ENCODE measurements around the gene TECPR1. TPM values are rescaled to one million over a fixed set of nuclear protein-coding genes. Genes with fewer than 3 reads are reported as not detected.

Gene TECPR1
- total RNA-seq, 1 experiment from 2014 or later: 11.5 TPM

DNA sequence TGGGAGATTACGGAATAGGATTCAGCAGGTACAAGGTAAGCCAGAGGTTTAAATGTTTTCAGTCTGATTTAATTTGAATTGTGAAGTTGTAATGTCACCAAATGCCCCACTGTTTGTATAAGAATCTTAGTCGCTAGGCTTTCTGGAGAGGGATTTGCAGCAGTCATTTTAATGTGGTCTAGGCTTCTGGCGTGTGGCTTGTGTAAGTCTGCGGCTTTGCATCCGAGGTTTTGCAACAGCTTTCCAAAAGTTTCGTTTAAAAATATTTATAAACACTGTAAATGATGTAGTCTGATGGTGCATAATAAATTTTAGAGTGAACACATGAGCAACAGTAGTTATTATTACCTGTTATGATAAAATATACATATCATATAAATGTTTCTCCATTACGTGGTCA is 66.9 kb downstream of the TECPR1 start:
- intact Hi-C loops (cut with micrococcal nuclease): no loop called here
- Histone ChIP-seq H3K9me3 (ENCODE audit: low read length) (no peaks in the 10 kb centered on the region), H3K4me3 (ENCODE audit: low read length) (no peak overlapping the region), H3K4me2 (ENCODE audit: low read length) (no peak overlapping the region), H3F3A (ENCODE audit: low read length, unreplicated experiment) (no peaks in the 10 kb centered on the region), H3K27me3 (ENCODE audit: low read length) (no peaks in the 10 kb centered on the region), H2AFZ (ENCODE audit: low read length) (no peak overlapping the region), H4K20me1 (ENCODE audit: low read length) (no peaks in the 10 kb centered on the region), H3K9me2 (replicated peaks; ENCODE audit: low read length) (no peaks in the 10 kb centered on the region), H3K36me3 (ENCODE audit: low read depth, low read length) (no peaks in the 10 kb centered on the region; the same call in 1 of the 2 replicates), H3K27ac (ENCODE audit: low read length) (no peak overlapping the region), H3K4me1 (ENCODE audit: insufficient read depth, low read length) (peaks cover 8% of the 10 kb centered on the region), H3K79me2 (ENCODE audit: low read length) (no peaks in the 10 kb centered on the region), H3K9ac (ENCODE audit: low read length) (no peak overlapping the region)
- ATAC-seq (no peak), DNase-seq (no peak)
- ChIA-PET CTCF (no interaction called here), POLR2A (ENCODE audit: unreplicated experiment) (interaction anchor here (0.6 kb wide), 1 partner anchor 99 kb away, joined by 5 read pairs; no protein-coding TSS in a partner anchor)
- TF ChIP-seq, protein P1, sequence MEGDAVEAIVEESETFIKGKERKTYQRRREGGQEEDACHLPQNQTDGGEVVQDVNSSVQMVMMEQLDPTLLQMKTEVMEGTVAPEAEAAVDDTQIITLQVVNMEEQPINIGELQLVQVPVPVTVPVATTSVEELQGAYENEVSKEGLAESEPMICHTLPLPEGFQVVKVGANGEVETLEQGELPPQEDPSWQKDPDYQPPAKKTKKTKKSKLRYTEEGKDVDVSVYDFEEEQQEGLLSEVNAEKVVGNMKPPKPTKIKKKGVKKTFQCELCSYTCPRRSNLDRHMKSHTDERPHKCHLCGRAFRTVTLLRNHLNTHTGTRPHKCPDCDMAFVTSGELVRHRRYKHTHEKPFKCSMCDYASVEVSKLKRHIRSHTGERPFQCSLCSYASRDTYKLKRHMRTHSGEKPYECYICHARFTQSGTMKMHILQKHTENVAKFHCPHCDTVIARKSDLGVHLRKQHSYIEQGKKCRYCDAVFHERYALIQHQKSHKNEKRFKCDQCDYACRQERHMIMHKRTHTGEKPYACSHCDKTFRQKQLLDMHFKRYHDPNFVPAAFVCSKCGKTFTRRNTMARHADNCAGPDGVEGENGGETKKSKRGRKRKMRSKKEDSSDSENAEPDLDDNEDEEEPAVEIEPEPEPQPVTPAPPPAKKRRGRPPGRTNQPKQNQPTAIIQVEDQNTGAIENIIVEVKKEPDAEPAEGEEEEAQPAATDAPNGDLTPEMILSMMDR (conservative IDR thresholded peaks at IDR 0.05; ENCODE audit: low read depth, low read length): no peak
- no peak for TF ChIP-seq EZH2 (IDR thresholded peaks at IDR 0.05; ENCODE audit: low read length, unreplicated experiment)
- no peak for TF ChIP-seq EZH2phosphoT487 (IDR thresholded peaks at IDR 0.05; ENCODE audit: borderline replicate concordance, low read length)
- BruUV-seq (replicated peaks): no TSS peak

DNA sequence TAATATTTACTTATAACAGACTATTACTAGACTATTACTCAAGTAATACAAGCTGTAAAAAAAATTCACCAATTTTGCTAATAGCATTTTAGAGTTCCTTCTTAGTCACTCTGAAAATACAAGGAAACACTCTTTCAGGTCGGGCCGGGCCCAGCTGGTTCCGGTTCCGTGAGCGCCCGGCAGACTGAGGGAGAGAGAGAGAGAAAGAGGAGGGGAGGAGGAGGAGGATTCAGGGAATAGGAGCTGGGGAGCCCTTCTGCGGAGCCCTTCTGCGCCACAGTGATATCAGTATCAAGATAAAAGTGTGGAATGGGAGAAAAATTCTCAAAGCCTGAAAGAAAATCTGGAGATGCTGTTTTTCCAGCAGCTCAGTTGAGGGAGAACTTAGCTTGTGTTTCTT is 71.3 kb downstream of the TECPR1 start:
- ChIA-PET CTCF (no interaction called here), POLR2A (ENCODE audit: unreplicated experiment) (no interaction called here)
- DNase-seq (no peak), ATAC-seq (no peak)
- no peak overlapping the region for H2AFZ ChIP-seq (ENCODE audit: low read length)
- H3F3A ChIP-seq (ENCODE audit: low read length, unreplicated experiment): no peaks in the 10 kb centered on the region
- no TSS peak for BruUV-seq (replicated peaks)
- H3K9me3 ChIP-seq (ENCODE audit: low read length): no peaks in the 10 kb centered on the region
- H3K79me2 ChIP-seq (ENCODE audit: low read length): no peaks in the 10 kb centered on the region
- no peak overlapping the region for H3K9ac ChIP-seq (ENCODE audit: low read length)
- no peak overlapping the region for H3K4me3 ChIP-seq (ENCODE audit: low read length)
- H3K4me2 ChIP-seq (ENCODE audit: low read length): no peak overlapping the region
- H3K27me3 ChIP-seq (ENCODE audit: low read length): no peaks in the 10 kb centered on the region
- no peaks in the 10 kb centered on the region; the same call in 1 of the 2 replicates for H3K36me3 ChIP-seq (ENCODE audit: low read depth, low read length)
- H4K20me1 ChIP-seq (ENCODE audit: low read length): no peaks in the 10 kb centered on the region
- TF ChIP-seq, protein P1 (conservative IDR thresholded peaks at IDR 0.05; ENCODE audit: low read depth, low read length): no peak
- TF ChIP-seq EZH2phosphoT487 (IDR thresholded peaks at IDR 0.05; ENCODE audit: borderline replicate concordance, low read length): no peak
- TF ChIP-seq EZH2 (IDR thresholded peaks at IDR 0.05; ENCODE audit: low read length, unreplicated experiment): no peak
- no peak overlapping the region for H3K27ac ChIP-seq (ENCODE audit: low read length)
- no peaks in the 10 kb centered on the region for H3K9me2 ChIP-seq (replicated peaks; ENCODE audit: low read length)
- intact Hi-C loops (cut with micrococcal nuclease): no loop called here
- peaks cover 17% of the 10 kb centered on the region for H3K4me1 ChIP-seq (ENCODE audit: insufficient read depth, low read length)

DNA sequence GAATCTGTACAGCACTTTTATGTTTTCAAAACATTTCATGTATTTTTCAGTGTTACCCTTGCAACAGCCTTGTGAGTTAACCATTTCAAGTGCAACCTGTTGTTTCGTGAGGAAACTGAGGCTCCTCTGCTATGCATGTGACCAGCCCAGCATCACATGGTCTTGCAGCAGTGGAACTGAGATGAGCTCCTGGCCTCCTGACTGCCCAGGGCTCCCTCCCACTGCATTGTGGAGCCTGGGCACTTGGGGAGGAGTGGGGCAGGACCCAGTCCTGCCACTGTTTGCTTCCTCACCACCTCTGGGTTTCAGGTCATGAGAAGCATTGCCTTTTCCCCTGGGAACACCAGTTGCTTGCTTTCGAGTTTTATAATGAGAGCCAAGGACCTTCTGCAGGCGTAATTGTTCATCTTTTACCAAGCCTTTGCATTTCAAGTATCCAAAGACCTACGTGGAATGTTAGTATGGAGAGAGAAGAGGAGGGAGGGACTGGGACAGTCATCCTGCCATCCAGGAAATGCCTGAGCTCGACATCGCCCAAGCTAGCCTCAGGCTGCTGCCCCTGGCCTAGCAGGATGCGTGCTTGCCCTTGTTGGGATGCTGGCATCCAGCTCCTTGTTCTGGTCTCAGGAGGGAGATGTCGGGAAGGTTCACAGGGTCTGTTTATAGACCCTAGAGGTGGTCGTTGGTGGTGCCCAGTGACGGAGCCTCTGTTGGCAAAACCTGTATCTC is 73.1 kb downstream of the TECPR1 start:
- Histone ChIP-seq H3K27me3 (ENCODE audit: low read length) (no peaks in the 10 kb centered on the region), H3K4me3 (ENCODE audit: low read length) (no peak overlapping the region), H3K9ac (ENCODE audit: low read length) (peak overlapping the region; percentile 54), H4K20me1 (ENCODE audit: low read length) (no peaks in the 10 kb centered on the region), H3K27ac (ENCODE audit: low read length) (peak overlapping the region; percentile 83), H3K9me3 (ENCODE audit: low read length) (no peaks in the 10 kb centered on the region), H3K79me2 (ENCODE audit: low read length) (no peaks in the 10 kb centered on the region), H3K4me1 (ENCODE audit: insufficient read depth, low read length) (peaks cover 17% of the 10 kb centered on the region), H3F3A (ENCODE audit: low read length, unreplicated experiment) (no peaks in the 10 kb centered on the region), H3K36me3 (ENCODE audit: low read depth, low read length) (no peaks in the 10 kb centered on the region; the same call in 1 of the 2 replicates), H3K4me2 (ENCODE audit: low read length) (peak overlapping the region; percentile 70), H2AFZ (ENCODE audit: low read length) (no peak overlapping the region), H3K9me2 (replicated peaks; ENCODE audit: low read length) (no peaks in the 10 kb centered on the region)
- BruUV-seq (replicated peaks): no TSS peak
- TF ChIP-seq EZH2phosphoT487 (IDR thresholded peaks at IDR 0.05; ENCODE audit: borderline replicate concordance, low read length): no peak
- TF ChIP-seq, protein P1 (conservative IDR thresholded peaks at IDR 0.05; ENCODE audit: low read depth, low read length): no peak
- no peak for TF ChIP-seq EZH2 (IDR thresholded peaks at IDR 0.05; ENCODE audit: low read length, unreplicated experiment)
- intact Hi-C loops (cut with micrococcal nuclease): no loop called here
- CTCF ChIA-PET: interaction anchor here (0.6 kb wide), 1 partner anchor 167 kb away, joined by 5 read pairs; no protein-coding TSS in a partner anchor
- no peak for ATAC-seq
- POLR2A ChIA-PET (ENCODE audit: unreplicated experiment): no interaction called here
- DNase-seq: no peak

Measured in PC-3 (cell line).